Liver (tissue), 9 donors: ENCODE measurements around the gene NODAL. TPM values are rescaled to one million over a fixed set of nuclear protein-coding genes. Genes with fewer than 3 reads are reported as not detected.
A peak's percentile ranks its signal among the peaks of the same experiment; 100 is the strongest.

Experiments used
- DNase-seq: peaks from one replicate; pipeline ENCODE4 v3.0.0-alpha.2; 2017; ENCODE audit warnings: low spot score
- H3K27ac ChIP-seq, 2 donors: one replicate each; pipeline ENCODE4 v1.7.0; 2013; ENCODE audit warnings: inconsistent platforms in 2 of 2, low read length in 2 of 2, control low read depth in 1 of 2, low read depth in 1 of 2, mild to moderate bottlenecking in 1 of 2
- H3K27me3 ChIP-seq, 4 donors: one replicate each; pipeline versions ENCODE4 v1.6.1 to v1.7.0; 2013; ENCODE audit warnings: low read length in 3 of 4, inconsistent platforms in 1 of 4, mild to moderate bottlenecking in 1 of 4, moderate library complexity in 1 of 4; ENCODE audit not compliant: control insufficient read depth in 4 of 4, insufficient read depth in 4 of 4
- H3K36me3 ChIP-seq, 4 donors: one replicate each; pipeline versions ENCODE4 v1.6.1 to v1.7.0; 2013; ENCODE audit warnings: low read length in 3 of 4, mild to moderate bottlenecking in 3 of 4, low read depth in 1 of 4, moderate library complexity in 1 of 4; ENCODE audit not compliant: control insufficient read depth in 4 of 4, insufficient read depth in 3 of 4
- H3K4me1 ChIP-seq, 4 donors: one replicate each; pipeline versions ENCODE4 v1.6.1 to v1.7.0; 2013; ENCODE audit warnings: low read length in 3 of 4, mild to moderate bottlenecking in 3 of 4, moderate library complexity in 1 of 4; ENCODE audit not compliant: control insufficient read depth in 4 of 4, insufficient read depth in 4 of 4
- H3K4me3 ChIP-seq, 3 donors: one replicate each; pipeline versions ENCODE4 v1.6.1 to v1.7.0; 2013; ENCODE audit warnings: low read length in 3 of 3, control low read depth in 1 of 3, low read depth in 1 of 3, mild to moderate bottlenecking in 1 of 3
- H3K9ac ChIP-seq, 2 donors: one replicate each; pipeline ENCODE4 v1.7.0; 2013; ENCODE audit warnings: low read length in 2 of 2, mild to moderate bottlenecking in 2 of 2, moderate library complexity in 2 of 2, control low read depth in 1 of 2, low read depth in 1 of 2
- H3K9me3 ChIP-seq, 4 donors: one replicate each; pipeline versions ENCODE4 v1.6.1 to v1.7.0; 2013; ENCODE audit warnings: low read length in 3 of 4; ENCODE audit not compliant: control insufficient read depth in 4 of 4
- ATF3 ChIP-seq: IDR thresholded peaks from 2 replicates; pipeline ENCODE4 v1.6.1; 2016; ENCODE audit warnings: antibody characterized with exemption
- CTCF ChIP-seq: fragments of 150-350 bp; IDR thresholded peaks from 2 replicates; pipeline ENCODE4 v1.5.1; 2017; ENCODE audit warnings: improper control_type of control experiment, low read depth, low read length; ENCODE audit not compliant: missing input control
- EGR1 ChIP-seq, 2 donors: IDR thresholded peaks; 2 replicates each; pipeline ENCODE4 v1.6.1; 2016 to 2018; ENCODE audit warnings: antibody characterized with exemption in 2 of 2, low read depth in 2 of 2
- FOXA1 ChIP-seq: IDR thresholded peaks from 2 replicates; pipeline ENCODE4 v1.6.1; 2016; ENCODE audit warnings: antibody characterized with exemption
- FOXA2 ChIP-seq: IDR thresholded peaks from 2 replicates; pipeline ENCODE4 v1.6.1; 2016; ENCODE audit warnings: antibody characterized with exemption
- GABPA ChIP-seq, 2 donors: IDR thresholded peaks in 1 of 2; conservative IDR thresholded peaks in 1 of 2; 2 replicates each; pipeline ENCODE4 v1.6.1; 2016; ENCODE audit warnings: antibody characterized with exemption in 2 of 2, mild to moderate bottlenecking in 1 of 2, moderate library complexity in 1 of 2
- HNF4A ChIP-seq, 2 donors: conservative IDR thresholded peaks; 2 replicates each; pipeline ENCODE4 v1.6.1; 2016; ENCODE audit warnings: antibody characterized with exemption in 2 of 2, mild to moderate bottlenecking in 2 of 2
- HNF4G ChIP-seq: IDR thresholded peaks from 2 replicates; pipeline ENCODE4 v1.6.1; 2016; ENCODE audit warnings: antibody characterized with exemption
- JUND ChIP-seq, 2 donors: IDR thresholded peaks; 2 replicates each; pipeline ENCODE4 v1.6.1; 2016; ENCODE audit warnings: antibody characterized with exemption in 2 of 2
- MAX ChIP-seq: IDR thresholded peaks from 2 replicates; pipeline ENCODE4 v1.6.1; 2016; ENCODE audit warnings: antibody characterized with exemption
- NR2F2 ChIP-seq: IDR thresholded peaks from 2 replicates; pipeline ENCODE4 v1.6.1; 2016; ENCODE audit warnings: antibody characterized with exemption
- RAD21 ChIP-seq, 2 donors: IDR thresholded peaks; 2 replicates each; pipeline ENCODE4 v1.6.1; 2016; ENCODE audit warnings: antibody characterized with exemption in 2 of 2, mild to moderate bottlenecking in 2 of 2
- REST ChIP-seq: IDR thresholded peaks from 2 replicates; pipeline ENCODE4 v1.6.1; 2016; ENCODE audit warnings: antibody characterized with exemption, mild to moderate bottlenecking
- RXRA ChIP-seq, 2 donors: IDR thresholded peaks; 2 replicates each; pipeline ENCODE4 v1.6.1; 2017 to 2018; ENCODE audit warnings: antibody characterized with exemption in 2 of 2, mild to moderate bottlenecking in 1 of 2
- SP1 ChIP-seq: IDR thresholded peaks from 2 replicates; pipeline ENCODE4 v1.6.1; 2018; ENCODE audit warnings: antibody characterized with exemption, mild to moderate bottlenecking
- TAF1 ChIP-seq: conservative IDR thresholded peaks from 2 replicates; pipeline ENCODE4 v1.6.1; 2016; ENCODE audit warnings: antibody characterized with exemption, mild to moderate bottlenecking
- YY1 ChIP-seq: IDR thresholded peaks from 2 replicates; pipeline ENCODE4 v1.6.1; 2016; ENCODE audit warnings: antibody characterized with exemption, mild to moderate bottlenecking
- ZBTB33 ChIP-seq: IDR thresholded peaks from 2 replicates; pipeline ENCODE4 v1.6.1; 2016; ENCODE audit warnings: antibody characterized with exemption
- WGBS: extraction: QIAGEN DNeasy Blood & Tissue Kit; methylation state at CpG from one replicate; pipeline ENCODE4 v1.1.7; 2013; 5-methylcytosine and 5-hydroxymethylcytosine counted together
- polyA plus RNA-seq, 2 donors: library from polyadenylated mRNA; stranded (reverse) in 1 of 2; unstranded in 1 of 2; fragments of 200-250 nt in 1 of 2; fragments of >200 nt in 1 of 2; fragmentation: Nextera tagmentation in 1 of 2; extraction: Ambion mirVana in 1 of 2; gene quantifications; one replicate each; pipeline versions ENCODE4 v1.2.1 to v1.2.3, GENCODE V29; 2013 to 2015
- total RNA-seq, 2 donors: library from RNA; depleted of rRNA; stranded (reverse); fragments of >200 nt; gene quantifications; one replicate each; pipeline ENCODE4 v1.2.3, GENCODE V29; 2014
- donor health status: healthy.
- donor health status: healthy.
- donor health status: healthy.
- donor health status: healthy.
- donor health status: healthy.

The NODAL gene
- total and polyA plus RNA-seq, 4 donors: not detected

- no peak for TF ChIP-seq RXRA (IDR thresholded peaks at IDR 0.05)
- no peak for TF ChIP-seq NR2F2
Measured at GRCh38 chr10:70432101-70432500, 9.4 kb downstream of the NODAL start (continued).

- peak; percentile 41 for DNase-seq
- Histone ChIP-seq H3K27me3 (no peaks in the 10 kb centered on the region), H3K36me3 (peaks cover 3 to 27% (median 18%) of the 10 kb centered on the region in 4 donors), H3K9ac (no peak overlapping the region), H3K4me1 (peaks cover 2 to 16% (median 9%) of the 10 kb centered on the region in 4 donors), H3K9me3 (no peaks in the 10 kb centered on the region), H3K4me3 (no peak overlapping the region), H3K27ac (peak overlapping the region; percentile 29 to 69)
- WGBS: 35% methylated on average over 6 of the region's 6 CpGs
- peak; percentile 47 for TF ChIP-seq HNF4G
- peak; percentile 83 for TF ChIP-seq FOXA2
- peak; percentile 90 to 96 for TF ChIP-seq RXRA (IDR thresholded peaks at IDR 0.05)
- TF ChIP-seq JUND (IDR thresholded peaks at IDR 0.05): peak; percentile 78 to 84
- TF ChIP-seq TAF1: no peak
- peak; percentile 99 for TF ChIP-seq NR2F2
- TF ChIP-seq GABPA (IDR thresholded peaks at IDR 0.05 in 1 of 2, conservative IDR thresholded peaks at IDR 0.05 in 1 of 2): peak in 1 of 2 donors; percentile 50
- TF ChIP-seq REST: peak; percentile 47
- TF ChIP-seq SP1: peak; percentile 85
- TF ChIP-seq YY1: peak; percentile 25
- peak; percentile 78 for TF ChIP-seq ATF3
- peak in 1 of 2 donors; percentile 16 for TF ChIP-seq EGR1 (IDR thresholded peaks at IDR 0.05; ENCODE audit: low read depth in 2 of 2)
- TF ChIP-seq HNF4A (conservative IDR thresholded peaks at IDR 0.05): peak; percentile 78 to 84
- TF ChIP-seq RAD21 (IDR thresholded peaks at IDR 0.05): peak; percentile 73 to 74
- peak; percentile 76 for TF ChIP-seq FOXA1
- peak; percentile 24 for TF ChIP-seq CTCF
- TF ChIP-seq MAX: peak; percentile 89
- peak; percentile 46 for TF ChIP-seq ZBTB33
Measured at GRCh38 chr10:70430493-70431445, 10.7 kb downstream of the NODAL start.
